GM19238 (cell line): ENCODE results near the gene FEM1C.

Source experiments
- DNase-seq: peaks from one replicate; pipeline ENCODE4 v3.0.0; 2011; ENCODE audit warnings: low spot score; ENCODE audit not compliant: insufficient read length

Gene FEM1C

DNA sequence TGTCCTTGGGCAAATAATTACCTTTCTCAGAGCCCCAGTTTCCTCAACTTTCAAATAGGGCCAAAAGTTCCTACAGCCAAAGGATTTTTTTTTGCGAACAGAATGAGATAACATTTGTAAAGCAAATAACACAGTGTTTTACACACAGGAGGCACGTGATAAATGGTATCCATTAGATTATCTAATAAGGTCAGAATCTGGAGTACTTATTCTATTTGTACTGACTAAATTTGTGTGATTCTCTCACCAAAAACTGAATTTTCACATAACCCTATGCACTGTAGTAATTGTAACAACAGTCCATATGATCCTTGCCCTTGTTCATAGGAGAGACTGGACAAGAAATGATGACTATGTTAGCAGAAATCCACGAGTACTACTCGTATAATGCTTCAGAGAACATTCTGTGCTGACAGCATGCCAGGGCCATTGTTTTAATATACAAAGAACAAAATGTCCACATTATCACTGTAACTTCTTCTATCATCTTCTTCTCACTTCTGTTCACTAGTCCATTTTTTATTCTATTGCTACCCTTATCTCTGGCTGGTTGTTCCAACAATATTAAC lies 13.9 kb upstream of the FEM1C start:
- no peak for DNase-seq

DNA sequence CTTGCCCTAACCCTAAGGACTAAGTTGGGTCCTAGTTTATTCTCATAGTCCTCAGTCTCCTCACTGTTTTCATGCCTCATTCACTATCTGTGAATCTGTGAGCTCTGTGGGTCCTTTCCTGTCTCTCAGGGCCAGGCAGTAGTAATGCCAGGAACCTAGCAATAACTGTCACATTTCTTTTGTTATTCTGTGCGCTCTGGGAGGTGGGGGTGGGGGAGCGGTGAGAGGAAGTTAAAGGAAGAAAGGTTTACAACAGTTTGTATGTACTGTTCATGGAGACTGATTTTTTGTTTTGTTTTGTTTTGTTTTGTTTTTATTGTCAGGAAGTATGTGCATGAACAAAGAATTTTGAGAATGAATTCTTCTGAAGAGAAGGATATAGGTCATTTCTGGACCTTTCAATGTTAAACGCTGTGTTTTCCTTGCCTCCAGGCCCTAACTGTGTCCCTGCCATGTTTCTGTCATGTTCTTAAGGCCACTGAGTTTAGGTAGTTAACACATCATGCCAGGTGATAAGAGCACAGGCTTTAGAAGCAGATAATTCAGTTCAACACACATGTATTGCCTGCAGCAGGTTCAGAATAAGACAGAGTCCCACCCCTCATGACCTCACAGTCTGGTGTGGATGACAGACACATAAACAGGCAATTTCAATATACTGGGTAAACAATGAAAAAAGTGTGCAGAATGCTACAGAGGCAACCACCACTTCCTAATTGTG lies 13.3 kb upstream of the FEM1C start:
- DNase-seq: no peak

DNA sequence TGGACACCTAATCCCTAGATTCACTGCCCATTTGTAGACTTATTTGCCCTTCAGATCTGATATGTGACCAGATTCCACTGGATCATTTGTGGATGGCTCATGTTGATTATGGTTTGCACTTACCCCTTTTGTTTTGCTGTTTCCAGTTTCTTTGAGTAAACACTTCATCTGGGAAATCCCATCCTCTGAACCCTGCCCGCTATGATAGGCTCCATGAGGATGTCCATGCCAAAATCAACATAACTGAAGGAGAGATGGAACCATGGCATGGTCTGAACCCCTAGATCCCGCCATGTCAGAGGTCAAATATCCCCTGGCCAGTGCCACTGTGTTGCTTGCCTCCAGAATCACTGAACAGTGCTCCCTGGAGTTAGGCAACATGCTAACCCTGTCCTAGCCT lies 11.7 kb upstream of the FEM1C start:
- no peak for DNase-seq

DNA sequence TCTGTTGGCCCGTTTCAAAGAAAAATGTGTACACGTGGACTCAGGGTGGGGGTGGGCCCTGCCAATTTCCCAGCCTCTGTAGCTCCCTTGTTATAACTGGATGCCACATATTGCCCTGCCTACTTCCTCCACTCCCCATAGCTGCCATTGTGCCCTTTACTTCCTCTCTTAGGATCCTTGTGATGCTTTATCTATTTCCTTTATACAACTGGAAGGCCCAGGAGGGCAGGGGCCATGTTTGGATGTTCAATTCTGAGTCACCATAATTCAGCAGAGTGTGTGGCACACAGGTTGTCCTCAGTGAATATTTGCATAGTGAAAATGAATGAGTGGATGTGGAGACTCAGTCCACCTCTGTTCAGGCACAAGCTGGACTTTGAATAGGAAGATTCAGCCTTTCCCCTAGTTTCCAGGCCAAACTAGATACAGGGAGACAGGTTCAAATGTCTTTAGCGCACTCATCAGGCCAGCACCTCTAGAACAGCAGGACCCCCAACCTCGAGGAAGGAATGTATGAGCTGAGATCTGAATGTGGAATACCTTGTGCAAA lies 10.6 kb upstream of the FEM1C start:
- DNase-seq: no peak

DNA sequence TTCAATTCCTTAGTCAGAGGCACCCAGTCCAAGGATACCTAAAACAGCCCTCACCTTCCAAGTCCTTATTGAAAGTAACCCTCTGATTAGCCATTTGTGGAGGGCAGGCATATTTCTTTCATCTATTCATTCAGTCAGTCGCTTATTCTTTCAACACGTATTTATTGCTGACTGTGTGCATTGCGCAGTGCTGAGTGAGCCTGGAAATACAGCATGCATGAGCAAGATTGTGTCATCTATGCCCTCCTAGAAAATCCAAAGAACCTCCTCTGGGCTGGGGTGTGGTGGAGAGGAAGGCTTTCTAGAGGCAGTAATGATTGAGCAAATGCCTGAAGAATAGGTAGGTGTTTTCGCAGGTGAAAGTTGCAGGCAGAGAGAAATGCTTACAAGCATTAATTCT lies 8.5 kb upstream of the FEM1C start:
- no peak for DNase-seq

DNA sequence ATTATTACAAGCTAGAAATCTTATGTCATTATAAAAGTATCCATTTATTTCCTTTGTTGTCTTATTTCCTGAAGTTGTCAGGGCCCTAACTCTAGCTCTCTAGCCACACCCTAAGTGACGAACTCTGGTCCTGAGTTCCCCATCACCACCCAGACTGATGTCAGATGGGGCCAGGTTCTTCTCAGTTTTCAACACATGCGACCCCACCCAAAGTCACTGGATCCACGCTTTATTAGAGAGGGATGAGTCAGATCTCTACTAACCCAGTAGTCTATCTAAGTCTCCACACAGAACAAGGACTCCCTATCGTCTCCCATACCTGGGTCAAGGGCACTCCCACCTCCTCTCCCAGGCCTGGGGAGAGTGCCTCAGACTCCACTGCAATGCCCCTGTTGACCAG lies 6.8 kb upstream of the FEM1C start:
- no peak for DNase-seq

DNA sequence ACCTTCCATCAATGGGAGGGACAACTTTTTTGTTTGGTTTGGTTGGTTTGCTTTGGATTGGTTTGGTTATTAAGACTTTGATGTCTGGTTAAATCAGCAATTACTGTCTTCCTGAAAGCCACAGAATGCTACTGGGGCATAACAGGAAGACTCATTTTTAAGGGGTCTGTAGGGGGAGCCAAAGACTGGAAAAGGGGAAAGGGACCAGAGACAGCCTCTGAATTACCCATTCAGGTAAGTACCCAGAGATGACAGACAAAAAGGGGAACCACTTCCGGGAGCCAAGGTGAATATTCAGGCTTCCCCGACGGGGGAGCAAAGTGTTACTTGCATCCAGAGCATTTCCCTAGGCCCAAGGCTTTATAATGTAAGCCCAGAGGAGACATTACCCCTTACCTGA lies 4.6 kb upstream of the FEM1C start:
- peak; percentile 10 for DNase-seq

DNA sequence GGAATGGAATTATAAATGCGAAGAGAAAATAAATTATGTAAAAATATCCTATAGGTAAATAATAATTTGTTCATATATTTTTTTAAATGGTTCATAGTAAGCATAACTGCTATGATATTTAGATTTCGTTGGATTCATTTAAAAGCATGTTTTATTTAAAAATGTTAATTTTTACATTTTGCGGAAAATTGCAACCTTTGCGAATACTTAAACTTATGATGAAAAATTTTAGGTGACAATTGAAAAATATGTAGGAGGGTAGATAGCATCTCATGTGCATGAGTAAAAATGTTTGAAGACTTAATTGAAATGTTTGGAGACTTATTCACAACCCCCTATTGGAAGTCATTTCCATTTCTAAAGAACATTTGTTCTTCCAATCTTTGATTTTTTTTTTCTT lies 4.1 kb upstream of the FEM1C start:
- DNase-seq: no peak

DNA sequence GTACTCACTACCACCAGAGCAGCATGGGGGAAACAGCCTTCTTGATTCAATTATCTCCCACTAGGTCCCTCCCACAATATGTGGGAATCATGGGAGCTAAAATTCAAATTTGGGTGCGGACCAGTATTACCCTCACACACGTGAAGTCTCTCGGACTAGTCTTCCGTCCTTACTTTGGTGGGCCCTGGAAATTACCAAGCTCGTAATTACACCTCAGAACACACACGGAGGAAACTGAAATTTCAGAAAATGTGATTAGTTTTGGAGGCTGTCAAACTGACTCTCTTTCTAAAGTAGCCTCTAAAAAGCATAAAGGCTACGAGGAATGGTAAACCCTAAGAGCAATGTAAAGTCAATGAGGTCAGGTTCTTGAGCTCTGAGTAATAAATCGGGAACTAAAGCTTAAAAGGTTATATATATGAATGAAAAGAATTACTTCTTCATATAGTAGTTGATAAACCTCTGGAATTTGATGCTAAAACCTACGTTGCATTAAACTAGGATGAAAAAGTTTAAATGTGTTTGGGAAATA lies 842 bp upstream of the FEM1C start:
- no peak for DNase-seq

DNA sequence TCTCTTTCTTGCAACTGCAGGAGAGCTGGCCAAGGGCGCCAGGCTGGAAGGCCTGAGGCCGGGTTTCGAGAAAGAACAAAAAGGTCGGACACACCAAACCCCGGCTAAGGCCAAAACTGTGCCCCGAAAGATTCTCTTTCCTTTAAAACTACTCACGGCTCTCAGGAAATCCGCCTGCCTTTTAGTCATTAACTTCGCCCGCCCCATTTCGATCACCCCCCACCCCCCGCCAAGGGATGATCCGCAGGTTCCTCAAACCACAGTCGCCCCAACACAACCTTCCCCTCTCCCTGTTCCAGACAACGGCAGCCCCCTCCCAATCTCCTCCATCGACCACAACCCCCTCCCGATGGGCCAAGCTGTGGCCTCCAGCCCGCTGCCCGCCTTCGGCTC lies 536 bp downstream of the FEM1C start:
- peak; percentile 1 for DNase-seq

DNA sequence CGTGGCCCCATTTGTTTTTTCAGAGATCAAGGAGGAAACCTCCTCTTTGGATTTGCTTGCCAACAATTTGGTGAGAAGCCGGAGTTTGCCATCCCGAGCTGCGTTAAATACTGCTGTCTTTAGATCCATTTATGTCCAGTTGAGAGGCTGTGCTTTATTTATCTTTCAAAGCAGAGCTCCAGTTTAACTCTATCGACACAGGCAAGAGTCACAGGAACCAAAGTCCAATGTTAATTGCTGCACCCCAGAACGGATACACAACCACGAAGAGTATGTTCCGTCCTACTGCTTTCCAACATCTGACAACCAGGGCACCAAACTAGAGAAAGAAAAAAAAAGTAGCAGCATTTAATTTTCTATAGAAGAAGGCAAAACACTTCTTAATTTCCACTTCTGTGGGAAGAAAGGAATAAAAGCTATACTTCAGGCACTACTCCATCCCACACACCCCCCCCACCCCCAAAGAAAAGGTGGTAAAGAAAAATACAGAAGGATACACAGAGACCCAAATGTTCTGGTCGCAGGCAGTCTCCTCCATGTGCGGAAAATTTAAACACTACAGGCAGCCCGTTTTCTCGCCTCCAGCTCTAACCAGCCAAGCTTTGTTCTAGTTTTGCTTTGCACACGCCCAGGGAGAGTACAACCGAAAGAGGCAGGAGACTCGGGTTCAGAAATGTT lies 1.1 kb downstream of the FEM1C start:
- peak; percentile 23 for DNase-seq

DNA sequence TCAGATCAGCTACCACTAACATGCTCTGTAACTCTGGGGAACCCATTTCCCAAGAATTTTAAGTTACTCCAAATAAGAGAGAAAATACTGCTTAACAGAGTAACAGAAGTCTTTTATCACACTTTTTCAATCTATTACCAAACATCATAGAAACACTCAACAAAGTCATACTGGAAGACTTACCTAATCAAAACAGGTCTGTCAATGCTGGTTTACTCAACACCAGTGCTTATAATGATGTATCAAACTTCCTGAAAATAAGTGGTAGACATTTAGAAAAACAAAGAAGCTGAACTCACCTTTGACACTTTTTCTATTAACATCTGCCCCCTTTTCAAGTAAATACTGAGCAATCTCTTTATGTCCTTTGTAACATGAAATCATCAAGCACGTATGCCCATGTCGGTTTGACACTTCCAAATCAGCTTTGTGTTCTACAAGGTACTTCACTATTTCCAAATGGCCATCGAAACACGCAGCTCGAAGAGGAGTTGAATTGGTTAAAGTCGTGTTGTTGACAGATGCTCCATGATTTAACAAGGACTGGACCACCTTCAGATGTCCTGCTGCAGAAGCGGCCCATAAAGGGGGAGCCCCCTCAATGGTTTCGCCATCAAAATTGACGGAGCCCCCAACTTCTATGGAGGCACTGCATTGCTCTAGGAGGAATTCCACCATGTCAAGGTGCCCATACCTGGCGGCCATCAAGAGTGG lies 1.8 kb downstream of the FEM1C start:
- no peak for DNase-seq

DNA sequence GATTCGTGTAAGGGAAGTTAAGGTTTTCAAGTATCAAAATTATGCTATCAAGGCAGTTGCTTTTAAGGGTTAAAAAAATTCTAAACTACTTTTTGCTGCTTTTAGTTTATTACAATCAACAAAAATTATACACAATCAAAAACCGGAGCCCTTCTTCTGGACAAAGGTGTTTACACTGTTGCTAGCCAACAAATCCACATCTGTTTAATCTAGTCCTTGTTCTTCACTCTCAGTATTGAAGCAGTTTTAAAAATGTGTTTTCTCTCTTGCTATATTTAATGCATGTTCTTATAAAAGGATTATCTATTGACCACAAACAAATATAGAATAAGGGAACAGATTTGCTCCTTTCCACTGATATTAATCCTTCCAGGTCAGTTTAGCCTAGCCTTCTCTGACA lies 2.5 kb downstream of the FEM1C start:
- no peak for DNase-seq

DNA sequence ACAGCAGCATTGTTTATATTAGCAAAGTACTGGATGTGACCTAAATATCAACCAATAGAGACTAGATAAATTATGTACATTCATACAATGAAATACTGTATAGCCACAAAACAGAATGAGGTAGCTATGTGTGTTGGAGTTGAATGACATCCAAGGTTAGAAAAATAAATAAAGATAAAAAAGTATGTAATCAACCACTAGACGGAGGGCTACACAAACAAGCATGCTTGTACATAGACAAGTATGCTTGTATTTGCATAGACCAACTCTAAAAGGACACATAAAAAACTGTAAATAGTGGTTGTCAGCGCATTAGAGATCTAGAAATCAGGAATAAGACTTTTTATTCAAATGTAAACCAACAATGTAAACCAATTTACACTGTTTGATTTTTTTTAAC lies 3.0 kb downstream of the FEM1C start:
- no peak for DNase-seq

DNA sequence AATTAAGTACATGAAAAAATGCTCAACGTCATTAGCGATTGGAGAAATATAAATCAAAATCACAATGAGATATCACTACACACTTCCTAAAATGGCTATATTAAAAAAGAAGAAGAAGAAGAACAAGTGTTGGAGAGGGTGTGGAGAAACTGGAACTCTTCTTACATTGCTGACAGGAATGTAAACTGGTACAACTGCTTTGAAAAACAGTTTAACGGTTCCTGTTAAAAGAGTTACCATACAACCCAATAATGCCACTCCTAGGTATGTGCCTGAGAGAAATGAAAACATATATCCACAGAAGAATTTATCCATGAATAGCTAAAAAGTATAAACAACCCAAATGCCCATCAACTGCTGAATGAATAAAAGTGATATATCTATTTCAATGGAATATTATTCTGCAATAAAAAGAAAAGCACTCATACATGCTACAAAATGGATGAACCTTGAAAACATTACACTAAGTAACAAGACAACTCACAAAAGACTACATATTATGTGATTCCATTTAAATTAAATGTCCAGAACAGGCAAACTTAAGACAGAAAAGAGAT lies 9.0 kb downstream of the FEM1C start:
- no peak for DNase-seq

DNA sequence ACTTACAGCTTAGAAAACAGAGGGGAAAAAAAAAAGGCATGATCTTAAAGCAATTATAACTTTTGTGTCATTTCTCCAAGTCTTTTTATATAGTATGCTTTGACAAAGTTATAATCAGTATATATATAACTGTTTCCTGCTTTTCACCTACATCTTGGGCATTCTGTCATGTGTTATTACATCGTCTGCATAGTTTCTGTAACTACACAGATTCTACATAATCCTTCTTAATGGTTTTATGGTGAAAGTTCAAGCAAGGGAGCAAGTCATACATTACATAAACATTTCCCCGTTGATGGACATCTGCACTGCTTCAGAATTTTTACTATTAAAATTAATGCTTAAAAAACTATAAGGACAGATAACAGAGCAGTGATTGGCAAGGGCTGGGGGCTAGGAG lies 12.1 kb downstream of the FEM1C start:
- no peak for DNase-seq

DNA sequence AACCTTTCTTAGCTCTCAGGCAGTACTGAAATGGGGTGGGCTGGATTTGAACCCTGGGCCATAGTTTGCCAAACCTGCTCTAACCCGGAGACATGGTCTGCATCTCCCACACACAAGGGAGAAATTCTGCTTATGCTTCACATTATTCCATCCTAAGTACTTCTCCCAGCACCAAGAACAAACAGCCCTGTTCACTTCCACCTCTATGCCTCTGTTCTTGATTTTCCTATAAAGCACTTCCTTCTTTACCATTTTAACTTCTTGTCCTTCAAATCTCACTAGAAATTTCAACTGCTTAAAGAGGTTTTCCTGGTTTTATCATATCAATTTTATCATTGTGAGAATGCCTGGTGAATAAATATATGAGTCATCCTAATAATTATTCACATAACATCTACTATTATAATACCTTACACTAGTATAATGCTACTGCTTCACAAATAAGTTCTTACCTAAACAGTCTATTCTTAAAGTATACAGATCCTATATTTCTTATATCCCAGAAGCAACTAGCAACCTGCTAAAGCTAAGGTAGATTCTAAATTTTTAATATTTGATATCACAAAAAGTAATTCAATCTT lies 12.7 kb downstream of the FEM1C start:
- no peak for DNase-seq

DNA sequence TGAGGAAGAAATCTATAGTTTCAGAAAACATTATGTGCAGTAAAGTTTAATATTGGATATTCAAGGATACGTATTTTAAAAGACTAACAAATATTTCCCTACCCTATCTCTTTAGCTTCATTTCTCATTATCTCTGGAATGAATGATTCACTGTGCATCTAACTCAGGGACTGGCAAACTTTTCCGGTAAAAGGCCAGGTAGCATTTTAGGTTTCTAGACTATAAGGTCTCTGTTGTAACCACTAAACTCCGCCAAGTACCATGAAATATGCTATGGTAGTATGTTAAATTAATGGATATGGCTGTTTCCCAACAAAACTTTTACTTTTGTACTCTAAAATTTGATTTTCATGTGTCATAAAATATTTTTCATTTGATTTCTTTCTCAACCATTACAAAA lies 13.2 kb downstream of the FEM1C start:
- no peak for DNase-seq

DNA sequence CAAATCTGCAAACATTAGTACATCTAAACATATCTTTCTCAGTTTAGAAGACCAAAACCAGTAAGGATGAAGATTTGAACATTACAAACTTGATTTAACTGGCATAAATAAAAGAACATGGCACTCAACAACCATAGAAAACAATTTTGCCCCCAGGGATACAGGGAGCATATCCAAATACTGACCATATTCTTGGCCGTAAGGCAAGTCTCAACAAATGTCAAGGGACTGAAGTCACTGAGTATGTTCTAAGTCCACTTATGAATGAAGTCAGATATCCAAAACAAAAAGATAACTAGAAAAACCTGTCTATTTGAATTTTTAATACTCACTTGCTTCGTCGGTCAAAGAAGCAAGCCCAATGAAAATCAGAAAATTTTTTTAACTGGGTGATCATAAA lies 14.1 kb downstream of the FEM1C start:
- DNase-seq: no peak

DNA sequence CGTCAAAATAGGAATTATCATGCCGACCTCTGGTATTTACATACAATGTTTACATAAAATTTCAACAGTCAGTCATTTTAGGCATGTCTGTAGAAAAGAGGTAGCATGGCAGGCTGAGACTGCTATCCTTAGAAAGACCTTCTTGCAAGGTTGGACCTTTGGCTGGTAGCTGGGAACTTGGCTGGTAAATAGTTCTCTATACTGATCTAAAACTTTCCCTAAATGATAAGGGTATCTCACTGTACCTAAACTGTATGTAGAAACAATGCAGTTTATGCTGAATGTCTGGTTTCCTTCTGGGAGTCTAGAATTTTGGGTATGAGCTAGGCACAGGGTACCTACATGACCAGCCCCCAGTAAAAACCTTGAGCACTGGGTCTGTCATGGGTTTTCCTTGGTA lies 18.0 kb downstream of the FEM1C start:
- no peak for DNase-seq

DNA sequence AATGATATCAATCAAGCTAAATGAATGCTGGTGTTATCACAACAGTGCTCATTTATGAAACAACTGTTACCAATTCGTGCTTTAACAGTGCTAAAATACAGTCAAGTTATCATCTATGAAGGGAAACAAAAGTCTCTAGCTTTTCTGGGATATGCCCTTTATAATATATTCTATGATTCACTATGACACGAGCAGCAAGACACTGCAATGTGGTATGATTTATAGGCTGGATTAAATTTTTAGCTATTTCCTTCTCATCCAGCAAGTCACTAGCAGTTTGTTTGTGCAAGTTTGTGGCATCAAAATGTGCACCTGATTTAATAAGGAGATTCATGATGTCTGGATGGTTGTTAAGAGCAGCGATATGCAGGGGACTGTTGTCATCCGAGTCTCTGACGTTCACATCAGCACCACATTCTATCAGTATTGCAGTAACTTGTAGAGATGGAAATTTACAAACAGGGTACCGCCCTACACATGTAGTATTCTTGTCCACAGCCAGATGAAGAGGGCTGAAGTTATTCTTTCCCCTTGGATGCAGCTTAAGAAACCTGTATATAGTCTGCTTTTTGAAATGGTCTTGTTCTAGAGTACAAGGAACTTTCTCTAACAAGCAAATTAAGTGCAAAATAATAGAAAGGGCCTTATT lies 20.3 kb downstream of the FEM1C start:
- DNase-seq: no peak
